Adrenal gland (tissue), 12 donors: ENCODE results near the gene XIRP2. TPM values are rescaled to one million over a fixed set of nuclear protein-coding genes. Genes with fewer than 3 reads are reported as not detected.

Source experiments
- DNase-seq, 7 donors: peaks; one replicate each; pipeline ENCODE4 v3.0.0-alpha.2; 2019 to 2020
- H3K27ac ChIP-seq, 5 donors: fragments of 200-600 bp; sonication (generic) in 4 of 5; 1 replicate in 3 of 5; 2 replicates in 2 of 5; pipeline versions ENCODE4 v1.5.1 to v1.8.0; 2016 to 2020; ENCODE audit warnings: mild to moderate bottlenecking in 1 of 5
- H3K27me3 ChIP-seq: fragments of 200-600 bp; 2 replicates; pipeline ENCODE4 v1.8.0; 2021
- H3K36me3 ChIP-seq, 2 donors: fragments of 200-600 bp; replicated peaks in 1 of 2; 1 replicate in 1 of 2; 2 replicates in 1 of 2; pipeline versions ENCODE4 v1.5.1 to v1.8.0; 2018 to 2022
- H3K4me1 ChIP-seq, 2 donors: fragments of 200-600 bp; replicated peaks in 1 of 2; 1 replicate in 1 of 2; 2 replicates in 1 of 2; pipeline versions ENCODE4 v1.5.1 to v1.8.0; 2018 to 2021
- H3K4me3 ChIP-seq, 4 donors: fragments of 200-600 bp; sonication (generic) in 3 of 4; one replicate each; pipeline ENCODE4 v1.5.1; 2016 to 2018
- H3K9me3 ChIP-seq, 3 donors: fragments of 200-600 bp; sonication (generic) in 1 of 3; replicated peaks in 1 of 3; 1 replicate in 2 of 3; 2 replicates in 1 of 3; pipeline versions ENCODE4 v1.5.1 to v1.8.0; 2016 to 2021
- CTCF ChIP-seq, 6 experiments: fragments of 450-650 bp in 4 of 6; fragments of 200-600 bp in 2 of 6; sonication (generic) in 1 of 6; IDR thresholded peaks; 1 replicate in 5 of 6; 2 replicates in 1 of 6; pipeline versions ENCODE4 v1.5.1 to v1.8.0; 2016 to 2021; ENCODE audit warnings: antibody characterized with exemption in 6 of 6, mild to moderate bottlenecking in 2 of 6, moderate library complexity in 1 of 6
- POLR2A ChIP-seq, 2 donors: fragments of 450-650 bp; IDR thresholded peaks; one replicate each; pipeline ENCODE4 v1.6.1; 2017; ENCODE audit warnings: antibody characterized with exemption in 2 of 2, mild to moderate bottlenecking in 2 of 2, moderate library complexity in 1 of 2
- WGBS, 4 donors: extraction: QIAGEN DNeasy Blood & Tissue Kit in 2 of 4; methylation state at CpG; one replicate each; pipeline versions ENCODE4 v1.1.5 to v1.1.7; 2013 to 2017; 5-methylcytosine and 5-hydroxymethylcytosine counted together
- intact Hi-C, 2 donors: fragments of 100-400 bp; cut with DNase I; formaldehyde crosslinking; loops; one replicate each; pipeline versions ENCODE4 v1.14.1 to v1.15.0; 2022 to 2023
- polyA plus RNA-seq, 3 donors: library from polyadenylated mRNA; stranded (reverse); fragments of 200-250 nt in 2 of 3; fragments of 350-450 nt in 1 of 3; fragmentation: Illumina TruSeq in 1 of 3; extraction: RNeasy Lipid Tissue Mini Kit (QIAGEN cat#74804) in 1 of 3; gene quantifications; one replicate each; pipeline ENCODE4 v1.2.3, GENCODE V29; 2013 to 2014
- total RNA-seq, 9 donors: library from RNA; depleted of rRNA in 4 of 9; stranded (reverse); fragments of >200 nt in 4 of 9; fragments of 120-200 nt in 1 of 9; fragmentation: NEBNext Ultra II Directional in 1 of 9; extraction: Animal tissue kit (Norgen Biotek cat#: 25700) in 1 of 9; gene quantifications; one replicate each; pipeline versions ENCODE4 v1.1.0 to v1.2.4, GENCODE V29; 2013 to 2023
- donor health status: healthy with polysubstance abuse.
- donor health status: Bipolar disorder and iron deficiency.
- donor health status: DM: yes; HTN: yes; CAD: no.
- donor health status: DM: no; HTN: no; CAD: no.
- donor health status: DM: no; HTN: no; CAD: no.
- donor health status: DM: yes; HTN: yes; CAD: no.

The XIRP2 gene
- total and polyA plus RNA-seq, 12 donors: 0.06 to 1.3 (median 0.17) TPM; not detected in 7

- no peak for TF ChIP-seq CTCF (IDR thresholded peaks at IDR 0.05)
- no peak for TF ChIP-seq POLR2A (IDR thresholded peaks at IDR 0.05)
- Histone ChIP-seq H3K9me3 (no peaks in the 10 kb centered on the region), H3K27ac (no peak overlapping the region), H3K4me3 (no peak overlapping the region), H3K36me3 (no peaks in the 10 kb centered on the region), H3K4me1 (no peaks in the 10 kb centered on the region), H3K27me3 (no peaks in the 10 kb centered on the region)
- intact Hi-C loops: no loop called here
- WGBS, 4 donors: 71 to 84% (median 75%) methylated on average over 2 of the region's 2 CpGs
- no peak for DNase-seq
Observed at GRCh38 chr2:167253025-167253424, 364.7 kb downstream of the XIRP2 start.

- WGBS, 4 donors: 66 to 86% (median 71%) methylated on average over 1 of the region's 1 CpG
- no peak overlapping the region for H3K4me3 ChIP-seq
- H3K36me3 ChIP-seq: no peaks in the 10 kb centered on the region
- no peaks in the 10 kb centered on the region for H3K27me3 ChIP-seq
- no peaks in the 10 kb centered on the region for H3K9me3 ChIP-seq
- TF ChIP-seq CTCF (IDR thresholded peaks at IDR 0.05) (no peak), POLR2A (IDR thresholded peaks at IDR 0.05) (no peak)
- no peak overlapping the region for H3K27ac ChIP-seq
- H3K4me1 ChIP-seq: no peaks in the 10 kb centered on the region
- DNase-seq: no peak
- intact Hi-C loops: no loop called here
Observed at GRCh38 chr2:167254721-167255120, 366.4 kb downstream of the XIRP2 start.

- H3K36me3 ChIP-seq: no peaks in the 10 kb centered on the region
- intact Hi-C loops: no loop called here
- no peaks in the 10 kb centered on the region for H3K27me3 ChIP-seq
- no peak for TF ChIP-seq CTCF (IDR thresholded peaks at IDR 0.05)
- no peak for TF ChIP-seq POLR2A (IDR thresholded peaks at IDR 0.05)
- H3K4me3 ChIP-seq: no peak overlapping the region
- H3K9me3 ChIP-seq: peaks cover 0 to 7% (median 0%) of the 10 kb centered on the region in 3 donors
- 58 to 78% (median 62%) methylated on average over 3 of the region's 3 CpGs for WGBS, 4 donors
- DNase-seq: no peak
- no peak overlapping the region for H3K27ac ChIP-seq
- H3K4me1 ChIP-seq: no peaks in the 10 kb centered on the region
Observed at GRCh38 chr2:167258712-167259111, 370.4 kb downstream of the XIRP2 start.

GRCh38 chr2:167264380-167264779 is 376.1 kb downstream of the XIRP2 start:
- Histone ChIP-seq H3K27ac (no peak overlapping the region), H3K4me1 (no peaks in the 10 kb centered on the region), H3K36me3 (no peaks in the 10 kb centered on the region), H3K4me3 (no peak overlapping the region), H3K9me3 (peaks cover 0 to 7% (median 0%) of the 10 kb centered on the region in 3 donors), H3K27me3 (no peaks in the 10 kb centered on the region)
- 75 to 89% (median 80%) methylated on average over 5 of the region's 5 CpGs for WGBS, 4 donors
- peak in 2 of 7 donors; percentile 5 to 53 for DNase-seq
- intact Hi-C loops: no loop called here
- TF ChIP-seq CTCF (IDR thresholded peaks at IDR 0.05) (peak in 2 of 6 experiments; percentile 28 to 30), POLR2A (IDR thresholded peaks at IDR 0.05) (no peak)
